PC-3 (cell line): ENCODE data around the gene FLT1. TPM values are rescaled to one million over a fixed set of nuclear protein-coding genes. Genes with fewer than 3 reads are reported as not detected.

Source experiments
- ATAC-seq: fragments of 200-7000 bp; cut with Tn5 transposase; 2 replicates; pipeline ENCODE4 v1.9.1; 2020; ENCODE audit warnings: mild to moderate bottlenecking, moderate library complexity
- BruUV-seq: library from RNA; stranded (reverse); fragments of 400-500 nt; replicated peaks from 2 replicates; lab custom pipeline; 2021; lab: Mats Ljungman, UMichigan
- CTCF ChIA-PET: fragments of 300-600 bp; sonication (Branson Sonifier 250); formaldehyde crosslinking; loops from one replicate; lab custom pipeline; 2022; ENCODE audit warnings: antibody characterized with exemption; lab: Charles Lee
- POLR2A ChIA-PET: fragments of 300-600 bp; sonication (Branson Sonifier 250); formaldehyde crosslinking; loops from one replicate; lab custom pipeline; 2022; ENCODE audit warnings: antibody characterized with exemption; ENCODE audit not compliant: unreplicated experiment; lab: Charles Lee
- DNase-seq: peaks from one replicate; pipeline ENCODE4 v3.0.0-alpha.2; 2015
- H2AFZ ChIP-seq: fragments of 300-600 bp; sonication (generic); 2 replicates; pipeline ENCODE4 v1.6.0; 2016; ENCODE audit warnings: antibody characterized with exemption, low read length
- H3F3A ChIP-seq: fragments of 300-600 bp; sonication (generic); one replicate; pipeline ENCODE4 v1.6.0; 2017; ENCODE audit warnings: antibody characterized with exemption, low read length, control low read depth, mild to moderate bottlenecking; ENCODE audit not compliant: unreplicated experiment
- H3K27ac ChIP-seq: fragments of 300-600 bp; sonication (generic); 2 replicates; pipeline ENCODE4 v1.5.1; 2016; ENCODE audit warnings: mild to moderate bottlenecking, low read length
- H3K27me3 ChIP-seq: fragments of 300-600 bp; sonication (generic); 2 replicates; pipeline ENCODE4 v1.6.1; 2016; ENCODE audit warnings: low read length, mixed read lengths
- H3K36me3 ChIP-seq: fragments of 300-600 bp; sonication (generic); 2 replicates; pipeline ENCODE4 v1.6.1; 2016; ENCODE audit warnings: low read depth, mixed run types, low read length, mixed read lengths
- H3K4me1 ChIP-seq: fragments of 300-600 bp; sonication (generic); 2 replicates; pipeline ENCODE4 v1.5.1; 2016; ENCODE audit warnings: low read length; ENCODE audit not compliant: insufficient read depth
- H3K4me2 ChIP-seq: fragments of 300-600 bp; sonication (generic); 2 replicates; pipeline ENCODE4 v1.6.0; 2016; ENCODE audit warnings: low read length
- H3K4me3 ChIP-seq: fragments of 300-600 bp; sonication (generic); 2 replicates; pipeline ENCODE4 v1.5.1; 2016; ENCODE audit warnings: mild to moderate bottlenecking, low read length, mixed read lengths
- H3K79me2 ChIP-seq: fragments of 300-600 bp; sonication (generic); 2 replicates; pipeline ENCODE4 v1.6.1; 2017; ENCODE audit warnings: low read length, mixed read lengths
- H3K9ac ChIP-seq: fragments of 300-600 bp; sonication (generic); 2 replicates; pipeline ENCODE4 v1.6.0; 2016; ENCODE audit warnings: mild to moderate bottlenecking, low read length
- H3K9me2 ChIP-seq: fragments of 300-600 bp; sonication (generic); replicated peaks from 2 replicates; pipeline ENCODE4 v1.6.1; 2016; ENCODE audit warnings: mixed run types, low read length, mixed read lengths
- H3K9me3 ChIP-seq: fragments of 300-600 bp; sonication (generic); 2 replicates; pipeline ENCODE4 v1.6.1; 2016; ENCODE audit warnings: low read length, mixed read lengths
- H4K20me1 ChIP-seq: fragments of 300-600 bp; sonication (generic); 2 replicates; pipeline ENCODE4 v1.6.1; 2016; ENCODE audit warnings: low read length, mixed read lengths
- CTCF ChIP-seq: fragments of 300-600 bp; sonication (generic); conservative IDR thresholded peaks from 2 replicates; pipeline ENCODE4 v1.5.1; 2017; ENCODE audit warnings: antibody characterized with exemption, low read depth, mild to moderate bottlenecking, low read length
- EZH2 ChIP-seq: fragments of 300-600 bp; sonication (generic); IDR thresholded peaks from one replicate; pipeline ENCODE4 v1.6.1; 2017; ENCODE audit warnings: antibody characterized with exemption, mild to moderate bottlenecking, low read length; ENCODE audit not compliant: unreplicated experiment
- EZH2phosphoT487 ChIP-seq: fragments of 300-600 bp; sonication (generic); IDR thresholded peaks from 2 replicates; pipeline ENCODE4 v1.6.1; 2018; ENCODE audit warnings: mild to moderate bottlenecking, antibody characterized with exemption, low read length, borderline replicate concordance
- intact Hi-C: fragments of 100-400 bp; cut with micrococcal nuclease; formaldehyde crosslinking; loops from 2 replicates; pipeline ENCODE4 v1.9.0; 2023
- total RNA-seq: library from RNA; depleted of rRNA; stranded (reverse); fragments of >200 nt; gene quantifications from 2 replicates; pipeline ENCODE4 v1.2.3, GENCODE V29; 2014

The FLT1 gene
- total RNA-seq, 1 experiment from 2014 or later = 1.2 TPM

GRCh38 chr13:28412981-28413380 is 81.9 kb downstream of the FLT1 start:
- DNase-seq = no peak
- H3K79me2 ChIP-seq = no peaks in the 10 kb centered on the region
- H4K20me1 ChIP-seq = no peaks in the 10 kb centered on the region
- H3K4me2 ChIP-seq = no peak overlapping the region
- no peak overlapping the region for H3K4me3 ChIP-seq
- no peak for ATAC-seq
- intact Hi-C loops = no loop called here
- H3K27ac ChIP-seq = no peak overlapping the region
- no peaks in the 10 kb centered on the region for H3K9me3 ChIP-seq
- no peaks in the 10 kb centered on the region for H3F3A ChIP-seq
- POLR2A ChIA-PET = interaction anchor here (0.6 kb wide), 1 partner anchor 49 kb away, joined by 3 read pairs; no protein-coding TSS in a partner anchor
- no peaks in the 10 kb centered on the region for H3K36me3 ChIP-seq
- CTCF ChIA-PET = no interaction called here
- H2AFZ ChIP-seq = no peak overlapping the region
- TF ChIP-seq EZH2phosphoT487 = no peak
- no peak for TF ChIP-seq CTCF
- no peak for TF ChIP-seq EZH2
- no peaks in the 10 kb centered on the region for H3K4me1 ChIP-seq
- H3K9me2 ChIP-seq = no peaks in the 10 kb centered on the region
- BruUV-seq = no TSS peak
- peaks cover 43% of the 10 kb centered on the region for H3K27me3 ChIP-seq
- no peak overlapping the region for H3K9ac ChIP-seq

- H4K20me1 ChIP-seq = no peaks in the 10 kb centered on the region
- H3K4me2 ChIP-seq = no peak overlapping the region
- TF ChIP-seq CTCF (no peak), EZH2 (no peak), EZH2phosphoT487 (no peak)
- intact Hi-C loops = no loop called here
- CTCF ChIA-PET = no interaction called here
- H3K9me3 ChIP-seq = no peaks in the 10 kb centered on the region
- POLR2A ChIA-PET = no interaction called here
- no peak for DNase-seq
- H3K79me2 ChIP-seq = no peaks in the 10 kb centered on the region
- no peak overlapping the region for H3K27ac ChIP-seq
- no peak for ATAC-seq
- no peaks in the 10 kb centered on the region for H3K4me1 ChIP-seq
- no peaks in the 10 kb centered on the region for H3F3A ChIP-seq
- no peak overlapping the region for H3K4me3 ChIP-seq
- H2AFZ ChIP-seq = no peak overlapping the region
- no peaks in the 10 kb centered on the region for H3K9me2 ChIP-seq
- H3K9ac ChIP-seq = no peak overlapping the region
- H3K36me3 ChIP-seq = no peaks in the 10 kb centered on the region
- BruUV-seq = no TSS peak
- peaks cover 44% of the 10 kb centered on the region for H3K27me3 ChIP-seq
Observed at GRCh38 chr13:28411831-28412353, 83.0 kb downstream of the FLT1 start.

GRCh38 chr13:28410096-28410495 is 84.8 kb downstream of the FLT1 start:
- Histone ChIP-seq H3K27me3 (peaks cover 54% of the 10 kb centered on the region), H3F3A (no peaks in the 10 kb centered on the region)
- BruUV-seq = no TSS peak

More at GRCh38 chr13:28410096-28410495, 84.8 kb downstream of the FLT1 start:
- Histone ChIP-seq H3K79me2 (no peaks in the 10 kb centered on the region), H3K4me2 (no peak overlapping the region), H3K9ac (no peak overlapping the region), H3K27ac (no peak overlapping the region), H3K36me3 (no peaks in the 10 kb centered on the region), H3K9me2 (no peaks in the 10 kb centered on the region), H2AFZ (no peak overlapping the region), H4K20me1 (no peaks in the 10 kb centered on the region), H3K9me3 (no peaks in the 10 kb centered on the region), H3K4me1 (no peaks in the 10 kb centered on the region), H3K4me3 (no peak overlapping the region)
- ATAC-seq (no peak), DNase-seq (no peak)
- POLR2A ChIA-PET = no interaction called here
- TF ChIP-seq EZH2 = no peak
- TF ChIP-seq CTCF = no peak
- TF ChIP-seq EZH2phosphoT487 = no peak
- CTCF ChIA-PET = no interaction called here
- intact Hi-C loops = no loop called here
